Stimulated activated CD8-positive, alpha-beta memory T cell treated with anti-CD3 and anti-CD28 coated beads, Interleukin-7, amount 100 ng/mL, for 4 hours (primary cell): ENCODE data around the gene RNF40.

Experiments used
- DNase-seq, 2 donors: peaks; one replicate each; pipeline ENCODE4 v3.0.0-alpha.2; 2020; ENCODE audit warnings: low read depth in 2 of 2

RNF40 gene

GRCh38 chr16:30761928-30762902 lies at the start of gene RNF40, which contains the start of gene CFAP119:
TSS of gene RNF40 (plus strand) at chr16:30762322. CDS start at chr16:30762546, 224 bp downstream.
TSS of gene CFAP119 (minus strand) at chr16:30762062. CDS start at chr16:30761748, 314 bp downstream.
- DNase-seq, result peak; percentile 80 to 86

GRCh38 chr16:30715750-30716445 lies 46.2 kb upstream of the RNF40 start:
- DNase-seq, result peak; percentile 32 to 38

DNA sequence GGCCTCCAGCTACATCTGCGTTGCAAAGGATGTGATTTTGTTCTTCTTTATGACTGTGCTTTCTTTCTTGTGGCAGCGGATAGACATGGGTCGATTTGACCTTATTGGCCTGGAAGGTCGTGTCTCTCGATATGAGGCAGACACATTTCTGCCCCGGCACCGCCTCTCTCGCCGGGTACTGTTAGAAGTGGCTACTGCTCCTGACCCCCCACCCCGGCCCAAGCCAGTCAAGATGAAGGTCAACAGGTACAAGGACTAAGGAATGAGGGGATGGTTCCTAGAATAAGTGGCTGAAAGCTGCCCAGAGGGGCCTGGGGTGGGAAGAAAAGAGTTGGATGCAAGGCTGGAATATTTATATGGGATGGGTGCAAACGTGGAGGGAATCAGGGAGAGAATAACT lies 42.0 kb upstream of the RNF40 start:
- DNase-seq, result no peak

DNA sequence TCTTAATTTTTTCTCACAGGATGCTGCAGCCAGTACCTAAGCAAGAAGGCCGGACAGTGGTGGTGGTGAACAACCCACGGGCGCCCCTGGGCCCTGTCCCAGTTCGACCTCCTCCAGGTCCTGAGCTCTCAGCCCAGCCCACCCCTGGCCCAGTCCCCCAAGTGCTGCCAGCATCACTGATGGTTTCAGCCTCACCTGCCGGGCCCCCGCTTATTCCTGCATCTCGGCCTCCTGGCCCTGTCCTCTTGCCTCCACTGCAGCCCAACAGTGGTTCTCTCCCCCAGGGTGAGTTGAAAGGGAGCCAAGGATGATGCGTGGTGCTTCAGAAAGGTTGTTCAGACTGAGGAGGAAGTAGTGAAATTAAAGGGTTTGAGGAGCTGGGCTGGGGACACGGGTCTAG lies 41.4 kb upstream of the RNF40 start:
- no peak for DNase-seq

GRCh38 chr16:30721167-30721566 lies 41.0 kb upstream of the RNF40 start:
- no peak for DNase-seq

GRCh38 chr16:30721606-30722005 lies 40.5 kb upstream of the RNF40 start:
- DNase-seq, result no peak

- no peak for DNase-seq
Measured at GRCh38 chr16:30722443-30722842, 39.7 kb upstream of the RNF40 start.

- DNase-seq, result no peak
Measured at GRCh38 chr16:30722916-30723315, 39.2 kb upstream of the RNF40 start.

DNA sequence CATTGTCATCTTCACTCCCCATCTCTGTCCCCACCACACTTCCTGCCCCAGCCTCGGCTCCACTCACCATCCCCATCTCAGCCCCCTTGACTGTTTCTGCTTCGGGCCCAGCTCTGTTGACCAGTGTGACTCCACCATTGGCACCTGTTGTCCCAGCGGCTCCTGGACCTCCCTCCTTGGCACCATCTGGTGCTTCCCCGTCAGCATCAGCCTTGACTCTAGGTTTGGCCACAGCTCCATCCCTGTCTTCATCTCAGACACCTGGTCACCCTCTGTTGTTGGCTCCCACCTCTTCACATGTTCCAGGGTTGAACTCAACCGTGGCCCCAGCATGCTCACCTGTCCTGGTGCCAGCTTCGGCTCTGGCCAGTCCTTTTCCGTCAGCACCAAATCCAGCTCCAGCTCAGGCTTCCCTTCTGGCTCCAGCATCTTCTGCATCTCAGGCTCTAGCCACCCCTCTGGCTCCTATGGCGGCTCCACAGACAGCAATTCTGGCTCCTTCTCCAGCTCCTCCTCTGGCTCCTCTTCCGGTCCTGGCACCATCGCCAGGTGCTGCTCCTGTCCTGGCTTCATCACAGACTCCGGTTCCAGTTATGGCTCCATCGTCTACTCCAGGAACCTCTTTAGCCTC lies 38.3 kb upstream of the RNF40 start:
- DNase-seq, result no peak

DNA sequence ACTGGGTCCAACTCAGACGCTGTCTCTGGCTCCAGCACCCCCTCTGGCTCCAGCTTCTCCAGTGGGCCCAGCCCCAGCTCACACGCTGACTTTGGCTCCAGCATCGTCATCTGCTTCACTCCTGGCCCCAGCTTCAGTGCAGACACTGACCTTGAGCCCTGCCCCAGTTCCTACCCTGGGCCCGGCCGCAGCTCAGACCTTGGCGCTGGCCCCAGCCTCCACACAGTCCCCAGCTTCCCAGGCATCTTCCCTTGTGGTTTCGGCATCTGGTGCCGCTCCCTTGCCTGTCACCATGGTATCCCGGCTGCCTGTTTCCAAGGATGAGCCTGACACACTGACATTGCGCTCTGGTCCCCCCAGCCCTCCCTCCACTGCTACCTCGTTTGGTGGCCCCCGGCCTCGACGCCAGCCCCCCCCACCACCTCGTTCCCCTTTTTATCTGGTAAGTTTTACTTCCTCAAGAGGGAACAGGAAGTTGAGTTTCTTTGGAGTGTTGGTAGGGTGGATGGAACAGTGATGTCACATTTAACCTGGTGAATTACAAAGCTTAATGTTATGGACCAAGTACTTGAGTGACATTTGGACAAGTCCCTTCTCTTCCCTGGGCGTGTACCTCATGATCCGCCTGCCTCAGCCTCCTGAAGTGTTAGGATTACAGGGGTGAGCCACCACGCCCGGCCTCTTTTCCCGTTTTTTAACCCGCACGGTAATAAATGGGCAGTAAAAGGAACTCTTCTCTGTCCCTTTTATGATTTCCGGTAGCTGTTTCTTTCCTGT lies 37.3 kb upstream of the RNF40 start:
- no peak for DNase-seq

- no peak for DNase-seq
Measured at GRCh38 chr16:30725418-30725792, 36.7 kb upstream of the RNF40 start.

DNA sequence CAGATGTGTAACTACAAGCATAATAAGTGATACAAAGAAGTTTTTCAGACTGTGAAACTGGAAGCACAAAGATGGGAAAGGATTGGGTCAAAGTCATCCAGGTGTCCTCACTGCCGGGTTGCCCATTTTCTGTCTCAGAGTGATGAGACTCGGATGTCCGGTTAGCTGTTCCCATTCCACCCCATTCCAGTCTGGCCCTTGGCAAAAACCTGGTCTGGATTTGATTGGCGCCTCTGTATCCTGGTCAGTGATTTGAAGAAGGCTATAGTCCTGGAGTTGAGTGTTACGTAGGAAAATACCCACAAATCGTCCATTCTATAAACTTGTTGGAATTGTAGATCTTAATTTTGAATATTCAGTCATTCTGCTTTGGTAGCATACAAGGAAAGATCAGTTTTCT lies 33.8 kb upstream of the RNF40 start:
- no peak for DNase-seq

GRCh38 chr16:30728899-30729672 lies 33.0 kb upstream of the RNF40 start:
- DNase-seq, result no peak

- DNase-seq, result no peak
Measured at GRCh38 chr16:30731411-30731810, 30.7 kb upstream of the RNF40 start.

DNA sequence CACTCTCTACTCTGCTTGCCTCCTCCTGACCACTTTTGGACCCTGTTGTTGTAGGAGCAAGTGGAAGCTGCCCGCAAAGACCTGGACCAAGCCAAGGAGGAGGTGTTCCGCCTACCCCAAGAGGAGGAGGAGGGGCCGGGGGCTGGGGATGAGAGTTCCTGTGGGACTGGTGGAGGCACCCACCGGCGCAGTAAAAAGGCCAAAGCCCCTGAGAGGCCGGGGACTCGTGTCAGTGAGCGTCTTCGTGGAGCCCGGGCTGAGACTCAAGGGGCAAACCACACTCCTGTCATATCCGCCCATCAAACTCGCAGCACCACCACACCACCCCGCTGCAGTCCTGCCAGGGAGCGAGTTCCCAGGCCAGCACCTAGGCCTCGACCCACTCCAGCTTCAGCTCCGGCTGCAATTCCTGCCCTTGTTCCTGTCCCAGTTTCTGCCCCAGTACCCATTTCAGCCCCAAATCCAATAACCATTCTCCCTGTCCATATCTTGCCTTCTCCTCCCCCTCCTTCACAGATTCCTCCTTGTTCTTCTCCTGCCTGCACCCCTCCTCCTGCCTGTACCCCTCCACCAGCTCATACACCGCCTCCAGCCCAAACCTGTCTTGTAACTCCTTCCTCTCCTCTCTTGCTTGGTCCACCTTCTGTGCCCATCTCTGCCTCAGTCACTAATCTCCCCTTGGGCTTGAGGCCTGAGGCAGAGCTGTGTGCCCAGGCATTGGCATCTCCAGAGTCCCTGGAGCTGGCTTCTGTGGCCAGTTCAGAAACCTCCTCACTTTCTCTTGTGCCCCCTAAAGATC lies 24.9 kb upstream of the RNF40 start:
- DNase-seq, result no peak

DNA sequence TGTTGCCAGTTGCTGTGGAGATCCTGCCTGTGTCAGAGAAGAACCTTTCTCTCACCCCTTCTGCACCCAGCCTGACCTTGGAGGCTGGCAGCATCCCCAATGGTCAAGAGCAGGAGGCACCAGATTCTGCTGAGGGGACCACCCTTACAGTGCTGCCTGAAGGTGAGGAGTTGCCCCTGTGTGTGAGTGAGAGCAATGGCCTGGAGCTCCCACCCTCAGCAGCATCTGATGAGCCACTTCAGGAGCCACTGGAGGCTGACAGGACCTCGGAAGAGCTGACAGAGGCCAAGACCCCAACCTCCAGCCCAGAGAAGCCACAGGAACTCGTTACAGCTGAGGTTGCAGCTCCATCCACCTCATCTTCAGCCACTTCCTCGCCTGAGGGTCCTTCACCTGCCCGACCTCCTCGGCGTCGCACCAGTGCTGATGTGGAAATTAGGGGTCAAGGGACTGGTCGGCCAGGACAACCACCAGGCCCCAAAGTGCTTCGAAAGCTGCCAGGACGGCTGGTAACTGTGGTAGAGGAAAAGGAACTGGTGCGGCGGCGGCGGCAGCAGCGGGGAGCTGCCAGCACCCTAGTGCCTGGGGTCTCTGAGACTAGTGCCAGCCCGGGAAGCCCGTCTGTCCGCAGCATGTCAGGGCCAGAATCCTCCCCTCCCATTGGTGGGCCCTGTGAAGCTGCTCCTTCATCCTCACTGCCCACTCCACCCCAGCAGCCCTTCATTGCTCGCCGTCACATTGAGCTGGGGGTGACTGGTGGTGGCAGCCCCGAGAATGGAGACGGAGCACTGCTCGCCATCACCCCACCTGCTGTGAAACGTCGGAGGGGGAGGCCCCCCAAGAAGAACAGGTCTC lies 24.1 kb upstream of the RNF40 start:
- no peak for DNase-seq

DNA sequence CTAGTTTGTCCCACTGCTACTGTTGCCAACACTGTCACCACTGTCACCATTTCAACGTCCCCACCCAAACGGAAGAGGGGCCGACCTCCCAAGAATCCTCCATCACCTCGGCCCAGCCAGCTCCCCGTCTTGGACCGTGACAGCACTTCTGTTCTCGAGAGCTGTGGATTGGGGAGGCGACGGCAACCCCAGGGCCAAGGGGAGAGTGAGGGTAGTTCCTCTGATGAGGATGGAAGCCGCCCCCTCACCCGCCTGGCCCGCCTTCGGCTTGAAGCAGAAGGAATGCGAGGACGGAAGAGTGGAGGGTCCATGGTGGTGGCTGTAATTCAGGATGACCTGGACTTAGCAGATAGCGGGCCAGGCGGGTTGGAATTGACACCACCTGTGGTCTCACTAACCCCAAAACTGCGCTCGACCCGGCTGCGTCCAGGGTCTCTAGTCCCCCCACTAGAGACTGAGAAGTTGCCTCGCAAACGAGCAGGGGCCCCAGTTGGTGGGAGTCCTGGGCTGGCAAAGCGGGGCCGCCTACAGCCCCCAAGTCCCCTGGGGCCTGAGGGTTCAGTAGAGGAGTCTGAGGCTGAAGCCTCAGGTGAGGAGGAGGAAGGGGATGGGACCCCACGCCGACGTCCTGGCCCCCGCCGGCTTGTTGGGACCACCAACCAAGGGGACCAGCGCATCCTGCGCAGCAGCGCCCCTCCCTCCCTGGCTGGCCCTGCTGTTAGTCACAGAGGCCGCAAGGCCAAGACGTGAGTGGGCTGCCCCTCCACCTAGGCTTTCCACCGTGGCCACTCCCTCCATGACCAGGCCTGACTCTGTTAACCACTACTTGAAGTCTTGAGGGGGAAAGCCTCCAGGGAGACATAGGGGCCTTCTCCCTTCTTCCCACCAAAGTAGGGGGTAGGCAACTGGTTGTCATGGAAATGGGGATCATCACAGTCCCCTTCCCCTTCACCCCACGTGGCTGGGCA lies 22.9 kb upstream of the RNF40 start:
- no peak for DNase-seq
